ENCODE results near the gene ST8SIA4. TPM values are rescaled to one million over a fixed set of nuclear protein-coding genes. Genes with fewer than 3 reads are reported as not detected.

Gene ST8SIA4
- total and polyA plus RNA-seq, 4 donors, result 10.0 to 22.8 (median 14.8) TPM

DNA sequence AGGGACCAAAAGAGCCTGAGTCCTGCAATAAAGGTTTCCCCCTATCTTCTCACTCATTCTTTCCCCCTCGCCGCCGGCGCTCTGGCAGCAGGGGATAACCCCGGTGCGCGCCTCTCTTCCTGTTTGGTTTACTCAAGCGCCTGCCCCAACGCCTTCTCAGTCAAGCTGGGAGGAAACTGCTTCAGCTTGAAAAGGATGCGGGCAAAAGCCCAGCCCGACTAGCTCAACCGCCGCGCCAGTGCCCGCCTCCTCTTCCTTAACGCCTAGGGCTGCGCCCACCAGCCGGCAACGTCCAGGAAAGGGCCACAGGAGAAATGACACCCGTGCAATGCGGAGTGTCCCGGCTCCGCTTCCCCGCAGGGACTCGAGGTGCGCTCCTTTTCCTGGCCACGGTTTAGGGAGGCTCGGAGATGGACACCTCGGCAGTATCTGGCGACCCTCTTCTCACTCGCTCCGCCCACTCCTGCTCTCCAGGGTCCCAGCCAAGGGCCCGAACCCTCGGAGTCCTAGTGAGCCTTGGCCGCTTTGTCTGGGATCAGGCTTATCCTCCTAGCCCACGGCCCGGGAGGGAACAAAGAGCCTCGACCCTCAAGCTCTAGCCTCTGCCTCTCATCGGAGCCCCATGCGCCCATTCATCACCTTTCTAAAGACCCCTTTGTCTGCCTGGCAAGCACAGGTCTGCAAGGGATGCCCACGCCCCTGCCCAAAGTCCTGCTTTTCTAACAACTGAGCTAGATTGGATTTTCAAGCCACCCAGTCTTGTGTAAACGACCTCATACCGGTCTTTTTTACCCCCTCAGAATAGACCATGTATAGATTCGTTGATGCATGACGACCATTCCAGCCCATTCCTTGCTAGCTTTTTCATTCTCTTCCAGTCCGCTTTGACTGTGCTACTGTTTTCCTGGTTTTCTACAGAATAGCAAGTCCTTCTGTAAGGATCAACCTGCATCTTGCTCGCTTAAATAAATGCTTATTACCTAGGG lies 2.0 kb downstream of the ST8SIA4 start:
- peak overlapping the region; percentile 68 for H3K4me3 ChIP-seq (ENCODE audit: low read depth, low read length)
- no peaks in the 10 kb centered on the region for H3K9me3 ChIP-seq (ENCODE audit: control insufficient read depth, insufficient read depth, low read length)
- peaks cover 17% of the 10 kb centered on the region for H3K4me1 ChIP-seq (ENCODE audit: control insufficient read depth, insufficient read depth, low read length)
- WGBS (ENCODE audit: insufficient coverage), result under 1% methylated on average over 45 of the region's 47 CpGs
- H3K36me3 ChIP-seq (ENCODE audit: control insufficient read depth, insufficient read depth, low read length), result no peaks in the 10 kb centered on the region
- DNase-seq (ENCODE audit: low read depth in 4 of 6, low spot score in 6 of 6), result peak; percentile 20 to 86 (median 44)
- H3K27ac ChIP-seq (ENCODE audit: low read depth, low read length), result peak overlapping the region; percentile 85
- peaks cover 23% of the 10 kb centered on the region for H3K27me3 ChIP-seq (ENCODE audit: control insufficient read depth, insufficient read depth, low read length)

- Histone ChIP-seq H3K27me3 (ENCODE audit: control insufficient read depth, insufficient read depth, low read length) (peaks cover 21% of the 10 kb centered on the region), H3K36me3 (ENCODE audit: control insufficient read depth, insufficient read depth, low read length) (no peaks in the 10 kb centered on the region), H3K27ac (ENCODE audit: low read depth, low read length) (peak overlapping the region; percentile 85), H3K9me3 (ENCODE audit: control insufficient read depth, insufficient read depth, low read length) (no peaks in the 10 kb centered on the region), H3K4me1 (ENCODE audit: control insufficient read depth, insufficient read depth, low read length) (peaks cover 17% of the 10 kb centered on the region), H3K4me3 (ENCODE audit: low read depth, low read length) (peak overlapping the region; percentile 68)
- DNase-seq (ENCODE audit: low read depth in 4 of 6, low spot score in 6 of 6), result peak in 5 of 6 donors; percentile 12 to 83 (median 40)
- 6% methylated on average over 10 of the region's 19 CpGs for WGBS (ENCODE audit: insufficient coverage)
These were observed 2.8 kb downstream of the ST8SIA4 start for GRCh38 chr5:100900142-100900795.

GRCh38 chr5:100899675-100900074 lies 3.4 kb downstream of the ST8SIA4 start:
- WGBS (ENCODE audit: insufficient coverage), result 92% methylated on average over 2 of the region's 2 CpGs
- Histone ChIP-seq H3K27me3 (ENCODE audit: control insufficient read depth, insufficient read depth, low read length) (peaks cover 16% of the 10 kb centered on the region), H3K4me1 (ENCODE audit: control insufficient read depth, insufficient read depth, low read length) (peaks cover 17% of the 10 kb centered on the region), H3K27ac (ENCODE audit: low read depth, low read length) (no peak overlapping the region), H3K9me3 (ENCODE audit: control insufficient read depth, insufficient read depth, low read length) (no peaks in the 10 kb centered on the region), H3K36me3 (ENCODE audit: control insufficient read depth, insufficient read depth, low read length) (no peaks in the 10 kb centered on the region), H3K4me3 (ENCODE audit: low read depth, low read length) (peak overlapping the region; percentile 68)
- no peak for DNase-seq (ENCODE audit: low read depth in 4 of 6, low spot score in 6 of 6)

GRCh38 chr5:100898504-100899346 lies 4.4 kb downstream of the ST8SIA4 start:
- no peaks in the 10 kb centered on the region for H3K9me3 ChIP-seq (ENCODE audit: control insufficient read depth, insufficient read depth, low read length)
- H3K4me3 ChIP-seq (ENCODE audit: low read depth, low read length), result no peak overlapping the region
- DNase-seq (ENCODE audit: low read depth in 4 of 6, low spot score in 6 of 6), result peak in 1 of 6 donors; percentile 15
- WGBS (ENCODE audit: insufficient coverage), result no CpG with 5 or more reads among the region's 5 CpGs
- H3K36me3 ChIP-seq (ENCODE audit: control insufficient read depth, insufficient read depth, low read length), result no peaks in the 10 kb centered on the region
- peaks cover 7% of the 10 kb centered on the region for H3K27me3 ChIP-seq (ENCODE audit: control insufficient read depth, insufficient read depth, low read length)
- no peak overlapping the region for H3K27ac ChIP-seq (ENCODE audit: low read depth, low read length)
- peaks cover 14% of the 10 kb centered on the region for H3K4me1 ChIP-seq (ENCODE audit: control insufficient read depth, insufficient read depth, low read length)

DNA sequence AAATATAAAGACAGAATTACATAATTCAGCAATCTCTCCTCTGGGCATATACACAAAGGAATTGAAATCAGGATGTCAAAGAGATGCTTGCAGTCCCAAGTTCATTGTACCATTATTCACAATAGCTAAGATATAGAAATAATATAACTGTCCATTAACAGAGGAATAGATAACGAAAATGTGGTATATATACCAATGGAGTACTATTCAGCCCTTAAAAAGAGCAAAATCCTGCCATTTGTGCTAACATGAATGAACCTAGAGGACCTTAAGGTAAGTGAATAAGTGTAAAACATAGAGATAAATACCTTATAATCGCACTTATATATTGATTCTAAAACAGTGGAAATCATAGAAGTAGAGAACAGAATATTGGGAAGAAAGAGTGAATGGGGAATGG lies 7.0 kb downstream of the ST8SIA4 start:
- Histone ChIP-seq H3K4me3 (ENCODE audit: low read depth, low read length) (no peak overlapping the region), H3K36me3 (ENCODE audit: control insufficient read depth, insufficient read depth, low read length) (no peaks in the 10 kb centered on the region), H3K9me3 (ENCODE audit: control insufficient read depth, insufficient read depth, low read length) (no peaks in the 10 kb centered on the region), H3K27me3 (ENCODE audit: control insufficient read depth, insufficient read depth, low read length) (peaks cover under 1% of the 10 kb centered on the region), H3K27ac (ENCODE audit: low read depth, low read length) (no peak overlapping the region), H3K4me1 (ENCODE audit: control insufficient read depth, insufficient read depth, low read length) (peaks cover 5% of the 10 kb centered on the region)
- no peak for DNase-seq (ENCODE audit: low read depth in 4 of 6, low spot score in 6 of 6)
- no CpG with 5 or more reads among the region's 2 CpGs for WGBS (ENCODE audit: insufficient coverage)

DNA sequence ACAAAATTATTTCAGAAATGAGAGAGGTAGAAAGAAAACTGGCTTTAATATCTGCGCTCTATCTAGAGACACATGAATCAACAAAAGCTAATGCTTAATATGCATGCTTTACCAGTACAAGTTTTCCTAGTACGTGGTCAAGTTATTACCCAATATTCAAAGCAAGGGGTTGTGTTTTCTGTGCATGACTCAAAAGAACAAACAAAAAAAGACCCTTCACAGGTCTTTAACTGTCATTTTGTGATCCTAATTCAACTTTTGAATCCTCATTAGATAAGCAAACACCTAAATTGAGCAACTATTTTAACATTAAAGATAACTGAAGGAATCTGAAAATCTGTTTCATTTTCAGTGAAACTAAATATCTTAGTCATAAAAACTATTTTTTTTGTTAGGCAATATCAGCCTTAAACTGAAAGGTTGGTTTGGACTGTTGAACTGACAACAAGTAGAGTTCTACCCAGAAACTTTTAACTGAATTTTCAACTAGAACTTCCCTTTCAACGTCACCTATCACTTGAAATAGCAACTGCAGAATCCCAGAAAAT lies 12.5 kb downstream of the ST8SIA4 start:
- Histone ChIP-seq H3K4me1 (ENCODE audit: control insufficient read depth, insufficient read depth, low read length) (no peaks in the 10 kb centered on the region), H3K4me3 (ENCODE audit: low read depth, low read length) (no peak overlapping the region), H3K36me3 (ENCODE audit: control insufficient read depth, insufficient read depth, low read length) (no peaks in the 10 kb centered on the region), H3K9me3 (ENCODE audit: control insufficient read depth, insufficient read depth, low read length) (no peaks in the 10 kb centered on the region), H3K27me3 (ENCODE audit: control insufficient read depth, insufficient read depth, low read length) (no peaks in the 10 kb centered on the region), H3K27ac (ENCODE audit: low read depth, low read length) (no peak overlapping the region)
- DNase-seq (ENCODE audit: low read depth in 4 of 6, low spot score in 6 of 6), result no peak
- WGBS (ENCODE audit: insufficient coverage), result no CpG with 5 or more reads among the region's 3 CpGs

GRCh38 chr5:100889896-100890295 lies 13.2 kb downstream of the ST8SIA4 start:
- no peaks in the 10 kb centered on the region for H3K36me3 ChIP-seq (ENCODE audit: control insufficient read depth, insufficient read depth, low read length)
- DNase-seq (ENCODE audit: low read depth in 4 of 6, low spot score in 6 of 6), result no peak
- H3K4me3 ChIP-seq (ENCODE audit: low read depth, low read length), result no peak overlapping the region
- no peak overlapping the region for H3K27ac ChIP-seq (ENCODE audit: low read depth, low read length)
- H3K27me3 ChIP-seq (ENCODE audit: control insufficient read depth, insufficient read depth, low read length), result no peaks in the 10 kb centered on the region
- no CpG with 5 or more reads among the region's 3 CpGs for WGBS (ENCODE audit: insufficient coverage)
- no peaks in the 10 kb centered on the region for H3K9me3 ChIP-seq (ENCODE audit: control insufficient read depth, insufficient read depth, low read length)
- no peaks in the 10 kb centered on the region for H3K4me1 ChIP-seq (ENCODE audit: control insufficient read depth, insufficient read depth, low read length)

- Histone ChIP-seq H3K27ac (ENCODE audit: low read depth, low read length) (no peak overlapping the region), H3K36me3 (ENCODE audit: control insufficient read depth, insufficient read depth, low read length) (no peaks in the 10 kb centered on the region), H3K4me1 (ENCODE audit: control insufficient read depth, insufficient read depth, low read length) (no peaks in the 10 kb centered on the region), H3K9me3 (ENCODE audit: control insufficient read depth, insufficient read depth, low read length) (no peaks in the 10 kb centered on the region), H3K4me3 (ENCODE audit: low read depth, low read length) (no peak overlapping the region), H3K27me3 (ENCODE audit: control insufficient read depth, insufficient read depth, low read length) (no peaks in the 10 kb centered on the region)
- 82% methylated on average over 2 of the region's 4 CpGs for WGBS (ENCODE audit: insufficient coverage)
- DNase-seq (ENCODE audit: low read depth in 4 of 6, low spot score in 6 of 6), result no peak
These were observed 13.8 kb downstream of the ST8SIA4 start for GRCh38 chr5:100889165-100889743.

DNA sequence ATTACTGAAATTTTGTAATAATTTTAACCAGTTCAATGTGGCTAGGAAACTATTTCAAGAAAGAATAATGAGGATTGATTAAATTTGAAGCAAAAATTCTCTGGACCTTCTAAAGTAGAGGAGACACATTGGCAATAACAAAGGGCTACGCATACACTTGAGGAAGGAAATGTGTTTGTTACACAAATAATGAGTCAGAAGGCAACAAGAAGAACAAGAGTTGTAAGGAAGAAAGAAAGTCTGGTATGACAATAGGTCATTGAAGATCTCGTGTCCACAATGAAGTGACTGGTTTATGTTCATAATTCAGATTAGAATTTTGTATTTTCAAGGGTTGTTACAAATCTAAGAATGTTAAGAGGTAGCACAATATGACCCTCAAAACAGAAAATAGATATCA lies 25.8 kb downstream of the ST8SIA4 start:
- 88% methylated on average over 1 of the region's 2 CpGs for WGBS (ENCODE audit: insufficient coverage)
- Histone ChIP-seq H3K9me3 (ENCODE audit: control insufficient read depth, insufficient read depth, low read length) (no peaks in the 10 kb centered on the region), H3K36me3 (ENCODE audit: control insufficient read depth, insufficient read depth, low read length) (no peaks in the 10 kb centered on the region), H3K4me3 (ENCODE audit: low read depth, low read length) (no peak overlapping the region), H3K27me3 (ENCODE audit: control insufficient read depth, insufficient read depth, low read length) (no peaks in the 10 kb centered on the region), H3K4me1 (ENCODE audit: control insufficient read depth, insufficient read depth, low read length) (no peaks in the 10 kb centered on the region), H3K27ac (ENCODE audit: low read depth, low read length) (no peak overlapping the region)
- no peak for DNase-seq (ENCODE audit: low read depth in 4 of 6, low spot score in 6 of 6)

Measured in spinal cord (tissue), 10 donors.